Measurements from ENCODE around the gene HCRT.
"Not testable (repeated sequence)": the region's sequence is repeated elsewhere in the genome, so short reads cannot be mapped to it uniquely, and the experiment has no call there.

HCRT gene

GRCh38 chr17:42179335-42179734 is 5.9 kb downstream of the HCRT start:
- no peak for DNase-seq

- no peak for DNase-seq
These were observed 6.4 kb downstream of the HCRT start for GRCh38 chr17:42178817-42179216.

DNA sequence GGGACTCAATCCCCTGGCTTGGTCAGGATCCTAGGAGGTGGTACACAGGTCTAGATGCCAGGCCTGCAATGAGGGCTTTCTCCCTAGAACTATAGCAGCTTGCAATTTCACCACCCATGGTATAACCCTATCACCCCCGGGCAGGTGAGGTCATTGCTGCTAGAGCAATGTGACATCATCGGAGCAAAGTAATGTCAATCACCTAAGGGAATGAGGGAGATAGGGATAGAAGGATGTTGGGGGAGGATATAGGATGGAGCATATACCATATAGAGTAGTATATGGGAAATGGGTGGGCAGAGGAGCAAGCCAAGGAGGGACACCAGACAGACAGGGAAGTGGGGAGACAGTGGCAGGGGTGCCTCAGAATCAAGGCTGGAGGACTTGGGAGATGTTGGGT is 7.6 kb downstream of the HCRT start:
- no peak for DNase-seq

DNA sequence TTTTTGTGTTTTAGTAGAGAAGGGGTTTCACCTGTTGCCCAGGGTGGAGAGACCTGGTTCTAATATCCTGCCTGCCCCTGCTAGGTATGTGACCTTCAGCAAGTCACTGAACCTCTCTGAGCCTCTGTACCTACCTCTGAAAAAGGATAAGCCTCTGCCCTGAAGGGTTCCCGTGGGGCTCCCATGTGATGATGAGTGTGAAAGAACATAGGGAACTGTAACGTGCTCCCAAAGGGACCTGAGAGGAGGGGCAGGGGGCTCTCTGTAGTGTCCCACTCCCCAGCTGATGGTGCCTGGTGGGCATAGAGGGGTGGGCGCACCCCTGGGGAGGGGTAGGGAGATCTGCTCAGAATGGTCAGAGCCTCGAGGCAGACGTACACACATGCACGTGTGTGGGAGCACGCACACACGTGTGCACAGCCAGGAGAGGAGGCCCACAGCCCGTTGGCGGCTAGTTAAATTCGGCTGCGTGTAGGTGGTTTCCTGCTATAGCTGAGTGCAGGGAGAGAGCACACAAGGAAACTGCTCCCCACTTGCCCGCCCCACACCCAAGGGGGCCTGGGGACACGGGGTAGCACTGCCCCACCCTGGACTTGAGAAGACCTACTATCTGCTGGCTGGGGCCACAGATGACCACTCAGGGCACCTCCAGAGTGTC is 11.0 kb downstream of the HCRT start:
- no peak for DNase-seq

DNA sequence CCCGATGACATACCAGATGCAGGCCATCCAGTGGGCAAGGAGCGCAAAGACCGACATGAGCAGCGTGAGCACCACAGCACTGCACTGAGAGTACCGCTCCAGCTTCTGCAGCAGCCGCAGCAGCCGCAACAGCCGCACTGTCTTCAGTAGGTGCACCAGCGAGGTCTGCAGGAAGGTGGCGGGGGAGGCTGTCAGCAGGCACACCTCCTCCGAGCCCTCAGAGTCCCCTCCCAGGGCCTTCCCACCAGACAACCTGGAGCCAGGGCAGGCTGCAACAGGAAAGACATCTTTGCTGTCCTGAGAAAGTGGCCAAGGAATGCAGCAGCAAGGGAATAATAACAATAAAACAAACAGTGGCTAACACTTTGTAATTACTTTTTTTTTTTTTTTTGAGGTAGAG is 13.4 kb downstream of the HCRT start:
- DNase-seq = no peak

DNA sequence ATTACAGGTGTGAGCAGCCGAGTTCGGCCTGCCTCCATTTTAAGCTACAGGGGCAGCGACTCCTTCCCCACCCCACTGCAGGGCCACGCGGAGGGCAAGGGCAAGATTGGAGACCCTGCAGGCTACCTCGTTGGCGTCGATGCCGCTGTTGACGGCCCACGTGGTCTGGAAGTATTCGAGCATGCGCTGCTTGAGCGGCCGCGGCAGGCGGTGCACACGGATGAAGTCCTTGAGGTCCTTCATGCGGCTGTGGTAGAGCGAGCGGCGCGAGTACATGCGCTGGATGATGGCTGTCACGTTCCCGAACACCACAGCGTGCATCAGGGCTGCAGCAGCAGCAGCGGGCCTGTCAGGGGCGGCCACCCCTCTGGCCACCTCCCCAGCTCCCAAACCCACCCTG is 15.9 kb downstream of the HCRT start:
- DNase-seq = no peak

DNA sequence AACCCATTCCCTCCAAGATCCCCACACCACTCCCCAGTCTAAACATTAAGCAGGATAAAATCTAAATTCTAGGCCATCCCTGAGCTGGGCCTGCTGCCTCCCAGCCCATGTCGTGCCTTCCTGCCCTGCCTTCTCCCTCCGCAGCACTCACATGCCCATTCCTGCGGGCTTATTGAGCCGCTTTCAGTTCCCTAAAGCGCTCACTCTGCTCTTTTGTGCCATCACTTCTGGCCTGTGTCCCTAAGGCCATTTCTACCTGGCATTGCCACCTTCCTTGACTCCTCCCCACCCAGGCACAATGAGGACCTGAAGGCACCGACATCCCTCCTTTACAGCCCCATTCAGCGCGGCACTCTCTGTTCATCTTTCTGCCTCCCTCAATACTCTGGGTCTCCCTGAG is 17.4 kb downstream of the HCRT start:
- DNase-seq = no peak

DNA sequence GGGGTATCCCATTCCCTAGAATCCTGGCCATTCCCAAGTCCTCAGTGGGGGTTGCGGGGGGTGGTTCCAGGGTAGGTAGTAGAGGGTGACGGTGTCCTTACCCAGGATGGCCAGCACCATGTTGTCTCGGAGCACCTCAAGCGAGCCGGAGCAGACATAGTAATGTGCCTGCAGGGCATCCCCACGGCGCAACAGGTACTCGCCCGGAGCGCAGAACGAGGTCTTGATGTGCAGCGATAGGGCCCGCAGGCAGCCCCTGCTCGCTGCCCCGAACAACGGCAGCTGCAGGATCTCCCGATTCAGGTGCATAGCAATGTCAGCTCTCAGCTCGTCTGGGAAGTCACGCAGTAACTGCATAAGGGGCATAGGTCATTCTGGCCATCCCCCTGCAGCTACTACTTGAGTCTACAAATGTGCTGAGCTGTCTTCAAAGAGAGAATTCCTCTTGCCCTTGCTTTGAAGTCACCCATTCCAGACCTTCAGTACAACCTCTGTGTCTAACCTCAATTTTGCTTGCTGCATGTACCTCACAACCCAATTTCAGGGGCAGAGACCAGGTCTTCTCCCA is 19.0 kb downstream of the HCRT start:
- no peak for DNase-seq

DNA sequence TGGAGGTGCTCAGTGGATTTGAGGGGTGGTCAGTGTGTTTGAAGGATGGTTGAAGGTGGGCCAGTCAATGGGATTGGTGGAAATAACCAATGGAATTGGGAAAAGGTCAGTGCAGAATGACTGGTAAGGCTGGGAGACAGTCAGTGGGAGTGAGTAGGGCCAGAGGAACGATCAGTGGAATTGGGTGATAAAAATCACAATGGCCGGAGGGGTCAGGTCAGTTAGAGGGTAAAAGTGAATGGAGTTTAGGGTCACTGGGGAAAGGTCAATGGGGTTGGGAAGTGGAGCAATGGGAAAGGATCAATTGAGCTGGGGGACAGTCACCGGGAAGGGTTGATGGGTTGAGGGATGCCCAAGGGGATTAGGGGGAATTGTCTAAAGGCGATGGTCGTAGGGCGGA is 19.5 kb downstream of the HCRT start:
- no peak for DNase-seq

GRCh38 chr17:42163696-42164407 is 21.4 kb downstream of the HCRT start:
- no peak for DNase-seq

- no peak for DNase-seq
These were observed 22.1 kb downstream of the HCRT start for GRCh38 chr17:42163113-42163512.

GRCh38 chr17:42160531-42160910 is 24.7 kb downstream of the HCRT start:
- DNase-seq = no peak

- DNase-seq = no peak
These were observed 25.3 kb downstream of the HCRT start for GRCh38 chr17:42159796-42160530.

GRCh38 chr17:42155614-42156045 is 29.6 kb downstream of the HCRT start:
- no peak for DNase-seq

DNA sequence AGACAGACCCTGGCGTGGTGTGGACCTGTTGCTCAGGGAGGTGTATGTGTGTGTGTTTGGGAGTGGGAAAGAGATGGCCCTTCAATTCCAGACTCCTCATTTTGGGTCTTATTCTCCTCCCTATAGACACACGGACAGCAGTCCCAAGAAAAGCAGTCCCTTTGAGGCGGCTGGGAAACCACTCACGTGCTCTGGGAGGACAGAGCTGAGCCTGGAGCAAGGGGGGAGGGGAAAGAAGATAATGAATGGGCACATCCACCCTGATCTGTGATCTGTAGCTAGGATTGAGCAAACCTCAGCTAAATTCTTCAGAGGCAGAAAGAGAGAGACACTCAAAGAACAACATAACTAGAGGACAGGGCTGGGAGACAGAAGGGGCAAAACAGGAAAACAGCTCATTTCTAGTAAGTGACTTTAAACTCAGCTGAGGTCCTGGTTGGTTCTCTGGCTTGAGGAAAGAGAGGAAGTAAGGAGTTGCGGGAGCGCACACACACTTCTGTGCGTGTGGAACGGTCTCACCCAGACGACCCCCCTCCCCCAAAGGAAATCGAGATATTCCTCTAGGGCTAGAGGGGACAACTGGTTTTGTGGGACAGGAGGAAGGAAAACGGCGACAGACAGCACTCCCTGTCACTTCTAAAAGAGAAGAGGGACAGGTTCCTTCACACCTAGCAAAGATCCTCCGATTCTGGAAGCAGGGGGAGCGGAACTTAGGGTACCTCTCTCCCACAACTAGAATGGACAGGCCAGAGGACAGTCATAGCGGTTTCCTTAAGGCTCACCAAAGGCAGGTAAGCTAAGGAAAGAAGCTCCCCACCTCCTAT is 31.1 kb downstream of the HCRT start:
- DNase-seq = no peak

DNA sequence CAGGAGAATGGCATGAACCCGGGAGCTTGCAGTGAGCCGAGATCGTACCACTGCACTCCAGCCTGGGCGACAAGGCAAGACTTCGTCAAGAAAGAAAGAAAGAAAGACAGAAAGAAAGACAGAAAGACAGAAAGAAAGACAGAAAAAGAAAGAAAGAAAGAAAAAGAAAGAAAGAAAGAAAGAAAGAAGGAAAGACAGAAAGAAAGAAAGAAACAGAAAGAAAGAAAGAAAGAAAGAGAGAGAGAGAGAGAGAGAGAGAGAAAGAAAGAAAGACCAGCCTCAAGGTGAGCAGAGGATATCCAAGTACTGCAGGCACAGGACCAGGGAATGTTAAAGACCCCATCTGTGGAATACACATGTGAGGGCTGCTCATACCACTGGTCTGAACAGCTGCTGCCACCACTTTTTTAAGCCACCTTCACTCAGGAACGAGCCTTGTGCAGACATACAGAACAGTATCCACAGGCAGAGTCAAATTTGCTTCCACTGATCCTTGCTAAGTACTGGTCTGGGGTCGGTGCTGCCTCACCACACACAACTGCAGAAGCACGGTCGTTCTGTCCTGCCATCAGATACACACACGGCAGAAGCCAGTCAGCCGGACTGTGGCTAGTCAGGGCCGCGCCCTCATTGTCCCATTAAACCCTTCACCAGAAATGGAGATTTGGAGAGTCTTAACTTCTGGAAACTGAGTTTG is 38.2 kb downstream of the HCRT start:
- no peak for DNase-seq

GRCh38 chr17:42143138-42143537 is 42.1 kb downstream of the HCRT start:
- not testable (repeated sequence) for DNase-seq

GRCh38 chr17:42142371-42142896 is 42.8 kb downstream of the HCRT start:
- DNase-seq = no peak

GRCh38 chr17:42141382-42141781 is 43.9 kb downstream of the HCRT start:
- no peak for DNase-seq

DNA sequence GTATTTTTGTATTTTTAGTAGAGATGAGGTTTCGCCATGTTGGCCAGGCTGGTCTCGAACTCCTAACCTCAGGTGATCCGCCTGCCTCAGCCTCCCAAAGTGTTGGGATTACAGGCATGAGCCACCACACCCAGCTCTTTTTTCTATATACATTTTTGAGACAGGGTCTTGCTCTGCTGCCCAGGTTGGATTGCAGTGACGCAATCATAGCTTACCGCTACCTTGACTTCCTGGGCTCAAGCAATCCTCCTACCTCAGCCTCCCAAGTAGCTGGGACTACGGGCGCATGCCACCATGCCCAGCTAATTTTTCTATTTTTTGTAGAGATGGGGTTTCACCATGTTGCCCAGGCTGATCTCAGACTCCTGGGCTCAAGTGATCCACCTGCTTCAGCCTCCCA is 44.6 kb downstream of the HCRT start:
- DNase-seq = not testable (repeated sequence)

DNA sequence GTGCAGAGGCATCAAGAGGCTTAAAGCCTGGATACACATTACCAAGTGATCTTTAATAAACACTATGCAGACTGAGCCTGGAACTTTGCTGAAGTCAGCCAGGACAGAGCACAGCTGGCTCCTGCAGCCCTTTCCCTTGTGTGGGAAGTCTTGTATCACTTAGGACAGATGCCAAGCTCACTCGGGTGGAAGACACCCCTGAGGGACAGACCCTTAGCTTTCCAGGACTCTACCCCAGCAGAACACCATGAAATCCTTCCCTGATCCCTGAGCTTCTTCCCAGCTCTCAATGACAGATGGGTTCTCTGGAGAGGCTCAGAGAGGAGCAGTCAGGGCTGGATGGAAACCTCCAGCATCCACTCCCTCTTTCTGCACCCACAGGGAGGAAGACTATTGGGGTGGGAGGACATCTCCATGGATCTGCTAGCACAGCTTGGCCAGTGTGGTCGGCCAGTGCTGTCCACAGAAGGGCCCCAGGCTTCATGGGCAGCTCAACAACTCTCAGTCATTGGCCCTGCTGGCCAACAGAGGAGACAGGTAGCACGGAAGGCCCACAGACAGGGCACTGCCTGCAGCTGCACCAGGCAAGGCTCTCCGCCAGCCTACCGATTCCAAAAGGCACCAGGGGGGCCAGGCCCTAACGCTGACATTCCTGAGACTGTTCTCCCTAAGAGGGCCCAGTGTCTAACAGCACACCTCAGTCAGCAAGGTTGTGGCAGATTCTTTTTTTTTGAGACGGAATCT is 46.3 kb downstream of the HCRT start:
- DNase-seq = no peak
